Forelimb muscle (tissue), 1 donor: ENCODE results near the gene LRRC2. TPM values are rescaled to one million over a fixed set of nuclear protein-coding genes. Genes with fewer than 3 reads are reported as not detected.
"Not testable (repeated sequence)": the region's sequence is repeated elsewhere in the genome, so short reads cannot be mapped to it uniquely, and the experiment has no call there.

Experiments
- DNase-seq: peaks from one replicate; pipeline ENCODE4 v3.0.0-alpha.2; 2013; ENCODE audit warnings: low read depth
- polyA plus RNA-seq: library from polyadenylated mRNA; unstranded; fragments of 120-200 nt; gene quantifications from one replicate; pipeline ENCODE4 v1.2.1, GENCODE V29; 2013; ENCODE audit not compliant: insufficient read length

LRRC2 gene
- polyA plus RNA-seq, 1 donor: 5.2 TPM

- DNase-seq: no peak
Measured at GRCh38 chr3:46557814-46558183, 8.3 kb downstream of the LRRC2 start.

DNA sequence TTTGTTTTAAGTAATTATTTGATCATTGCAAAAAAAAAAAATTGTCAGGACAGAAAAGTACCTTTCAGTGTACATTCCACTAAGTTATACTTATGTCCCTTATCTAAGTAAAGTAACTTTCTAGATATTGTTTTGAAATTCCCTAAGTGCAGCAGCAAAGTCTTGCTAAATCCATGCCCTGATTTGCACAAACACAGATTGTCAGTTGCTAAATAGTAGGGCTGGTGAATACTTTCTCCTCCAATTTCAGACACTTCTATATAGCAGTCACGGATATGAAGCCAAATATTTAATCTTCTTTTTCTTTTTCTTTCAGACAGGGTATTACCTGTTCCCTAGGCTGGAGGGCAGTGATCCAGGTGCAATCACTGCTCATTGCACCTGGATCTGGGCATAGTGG is 12.9 kb downstream of the LRRC2 start:
- no peak for DNase-seq

DNA sequence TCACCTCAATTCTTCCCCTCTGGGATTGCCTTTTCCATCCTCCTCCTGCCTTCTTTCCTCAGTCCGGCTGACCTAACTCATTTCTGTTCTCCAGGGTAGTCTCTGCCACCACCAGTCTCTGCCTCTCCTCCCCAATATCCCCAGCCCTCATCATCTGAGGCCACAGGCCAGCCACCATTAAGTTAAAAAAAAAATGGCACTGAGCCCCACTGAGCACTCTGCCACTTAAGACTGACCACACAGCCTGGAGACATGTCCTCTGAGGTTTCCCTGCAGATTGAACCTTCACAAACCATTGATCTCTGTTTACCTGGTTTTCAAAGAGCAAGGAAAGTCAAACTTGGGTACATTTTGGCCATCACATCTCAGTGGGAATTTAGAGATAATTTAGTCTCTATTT is 13.6 kb downstream of the LRRC2 start:
- no peak for DNase-seq

- DNase-seq: no peak
Measured at GRCh38 chr3:46551615-46552014, 14.5 kb downstream of the LRRC2 start.

DNA sequence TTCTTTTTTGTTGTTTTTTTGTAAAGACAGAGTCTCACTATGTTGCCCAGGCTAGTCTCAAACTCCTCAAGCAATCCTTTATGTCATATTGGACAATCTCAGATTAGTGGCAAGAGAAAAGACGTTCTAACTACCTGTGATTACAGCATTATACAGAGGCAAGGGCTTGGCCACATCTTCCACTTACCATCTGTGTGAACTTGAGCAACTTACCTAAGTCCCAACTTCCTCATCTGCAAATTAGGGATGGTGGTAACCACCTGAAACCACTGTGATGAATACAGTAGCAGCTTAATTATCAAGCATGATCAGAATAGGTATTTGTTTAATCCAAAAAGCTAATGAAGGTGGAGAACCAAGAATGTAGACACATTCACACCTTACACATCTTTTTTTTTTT is 16.1 kb downstream of the LRRC2 start:
- DNase-seq: no peak

DNA sequence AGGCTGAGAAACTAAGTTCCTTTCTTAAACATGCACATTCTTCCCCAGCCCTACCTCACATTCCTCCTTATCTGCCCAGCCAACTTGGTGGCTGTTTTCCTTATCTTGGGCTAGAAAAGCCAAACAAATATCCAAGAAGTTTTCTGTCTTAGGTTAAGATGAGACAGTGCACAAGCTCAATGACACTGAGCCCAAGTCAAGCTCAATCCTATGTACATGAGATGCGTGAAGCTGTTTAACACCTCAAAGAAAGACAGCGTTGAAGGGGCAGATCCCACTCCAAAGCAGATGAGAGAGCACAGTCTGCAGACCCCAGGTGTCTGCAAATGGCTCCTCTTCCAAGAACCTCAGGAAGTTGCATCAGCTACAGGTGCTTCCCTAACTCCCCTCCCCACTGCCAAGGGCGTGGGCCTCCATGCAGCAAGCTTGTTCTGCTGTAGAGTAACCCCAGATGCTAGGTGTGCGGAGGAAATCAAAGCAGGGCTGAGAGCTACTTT is 16.6 kb downstream of the LRRC2 start:
- DNase-seq: no peak

- DNase-seq: not testable (repeated sequence)
Measured at GRCh38 chr3:46548611-46549010, 17.5 kb downstream of the LRRC2 start.

- DNase-seq: no peak
Measured at GRCh38 chr3:46546896-46547440, 19.1 kb downstream of the LRRC2 start.

GRCh38 chr3:46545818-46546630 is 20.1 kb downstream of the LRRC2 start:
- no peak for DNase-seq

DNA sequence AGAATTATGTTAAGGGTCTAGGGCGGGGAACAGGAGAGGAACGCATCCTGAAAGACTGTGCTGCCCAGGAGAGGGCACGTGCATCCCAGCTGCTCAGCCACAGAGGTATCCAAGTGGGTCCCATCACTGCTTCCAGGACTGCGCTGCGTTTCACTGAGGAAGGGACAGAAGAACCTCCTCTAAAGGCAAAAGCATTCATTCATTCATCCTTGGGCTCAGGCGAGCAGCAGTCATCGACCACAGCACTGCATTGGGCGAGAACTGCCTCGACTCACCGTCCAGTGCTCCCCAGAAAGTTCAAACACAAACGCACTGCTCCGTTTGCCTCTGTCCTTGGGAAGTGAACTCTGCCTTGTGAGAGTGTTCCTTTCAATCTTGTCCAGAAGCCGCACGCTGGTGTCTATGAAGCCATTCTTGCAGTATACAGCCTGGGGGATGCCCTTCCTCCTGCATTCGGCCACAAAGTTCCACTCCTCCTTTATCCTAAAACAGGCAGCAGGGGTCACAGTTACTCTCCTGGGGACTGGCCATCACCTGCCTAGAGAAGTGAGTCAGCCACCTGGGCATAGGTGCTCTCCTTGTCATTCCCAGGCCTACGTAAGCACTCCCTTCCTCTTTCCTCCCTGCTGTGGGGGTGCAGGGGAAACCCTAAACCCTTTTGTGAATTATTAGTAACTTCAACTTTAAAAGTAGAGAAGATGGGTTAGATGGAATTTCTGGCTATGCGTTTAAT is 21.2 kb downstream of the LRRC2 start:
- DNase-seq: no peak

- no peak for DNase-seq
Measured at GRCh38 chr3:46542801-46543201, 23.3 kb downstream of the LRRC2 start.

GRCh38 chr3:46542344-46542743 is 23.8 kb downstream of the LRRC2 start:
- DNase-seq: no peak

GRCh38 chr3:46541835-46542234 is 24.3 kb downstream of the LRRC2 start:
- DNase-seq: no peak

- no peak for DNase-seq
Measured at GRCh38 chr3:46540550-46540949, 25.6 kb downstream of the LRRC2 start.

GRCh38 chr3:46539443-46540005 is 26.6 kb downstream of the LRRC2 start:
- DNase-seq: no peak

DNA sequence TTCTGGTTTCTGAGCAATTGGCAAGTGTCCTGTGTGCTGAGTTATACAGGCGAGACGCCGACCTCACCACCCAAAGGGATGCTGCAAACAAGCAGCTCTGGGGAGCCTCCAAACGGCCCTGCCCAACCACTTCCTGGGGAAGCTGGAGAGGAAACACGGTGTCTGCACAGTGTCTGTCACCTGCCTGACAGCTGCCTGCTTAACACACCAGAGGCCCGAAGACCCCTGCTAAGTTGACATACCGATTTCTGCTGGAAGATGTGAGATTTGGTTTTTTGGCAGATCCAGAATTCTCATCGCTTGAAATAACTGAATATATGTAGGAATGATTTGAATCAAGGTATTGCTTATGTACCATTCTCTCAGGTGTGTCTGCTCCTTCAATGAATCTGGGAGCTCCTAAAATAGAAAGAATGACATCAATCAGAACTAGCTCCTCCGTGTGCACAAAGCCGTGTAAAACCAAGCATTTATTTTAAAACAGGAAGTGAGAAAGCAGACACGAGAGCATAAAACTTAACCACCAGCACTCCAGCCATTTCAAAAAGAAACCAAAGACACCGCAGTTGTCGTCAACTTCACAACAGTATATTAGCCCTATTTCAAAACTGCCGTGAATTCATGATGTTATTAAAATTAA is 27.2 kb downstream of the LRRC2 start:
- peak; percentile 13 for DNase-seq

- DNase-seq: not testable (repeated sequence)
Measured at GRCh38 chr3:46538425-46538802, 27.7 kb downstream of the LRRC2 start.

- DNase-seq: no peak
Measured at GRCh38 chr3:46537779-46538178, 28.3 kb downstream of the LRRC2 start.

DNA sequence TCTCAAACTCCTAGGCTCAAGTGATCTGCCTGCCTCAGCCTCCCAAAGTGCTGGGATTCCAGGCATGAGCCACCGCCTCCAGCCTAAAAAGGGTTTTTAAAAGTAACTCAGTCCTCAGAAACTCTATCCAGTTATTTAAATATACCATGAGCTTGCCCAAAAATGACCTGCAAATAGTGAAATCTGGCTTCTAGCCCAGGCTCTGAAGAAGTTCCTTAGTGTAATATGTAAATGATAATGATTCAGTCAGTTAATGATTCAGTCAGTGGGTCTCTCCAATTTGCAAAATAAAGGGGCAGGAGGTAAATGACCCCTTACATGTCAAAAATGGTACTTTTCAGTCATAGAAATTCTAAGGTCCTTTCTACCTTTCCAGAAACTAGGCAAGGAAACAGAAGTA is 28.8 kb downstream of the LRRC2 start:
- DNase-seq: no peak

DNA sequence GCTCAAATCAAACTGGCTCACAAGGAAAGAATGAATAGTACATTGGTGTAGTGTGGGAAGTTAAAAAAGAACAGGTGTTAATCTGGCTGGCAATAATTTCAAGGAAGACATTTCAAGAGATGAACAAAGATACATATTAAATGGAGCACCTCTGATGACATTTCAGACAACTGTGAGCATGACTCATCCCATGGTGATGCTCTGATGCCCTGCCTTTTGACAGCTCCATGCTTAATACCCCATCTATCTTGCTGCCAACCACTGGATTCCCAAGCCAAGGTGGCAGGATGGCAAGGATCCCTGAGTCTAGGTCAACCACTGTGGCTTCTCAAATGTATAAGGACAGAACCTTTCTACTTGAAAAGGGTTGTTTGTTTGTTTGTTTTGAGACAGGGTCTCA is 29.3 kb downstream of the LRRC2 start:
- no peak for DNase-seq

DNA sequence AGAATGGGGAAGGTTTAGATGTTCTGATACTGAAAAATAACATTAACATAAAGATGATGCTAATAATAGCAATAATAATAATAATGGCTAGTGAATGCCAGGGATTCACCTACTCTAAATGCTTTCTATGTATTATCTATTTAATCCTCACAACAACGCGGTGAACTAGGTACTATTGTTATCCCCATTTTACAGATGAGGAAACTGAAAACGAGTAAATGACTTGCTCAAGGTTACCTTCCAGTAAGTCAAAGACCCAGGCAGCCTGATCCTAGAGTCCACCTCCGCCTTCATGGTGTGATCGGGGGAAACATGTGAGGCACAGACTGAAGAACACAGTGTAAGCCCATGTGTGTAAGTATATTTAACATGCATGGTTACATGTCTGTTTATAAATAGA is 30.4 kb downstream of the LRRC2 start:
- no peak for DNase-seq

GRCh38 chr3:46533091-46533490 is 33.0 kb downstream of the LRRC2 start:
- DNase-seq: no peak
